Breast epithelium (tissue), 4 donors: ENCODE data around the gene CD44. TPM values are rescaled to one million over a fixed set of nuclear protein-coding genes. Genes with fewer than 3 reads are reported as not detected.
A peak's percentile ranks its signal among the peaks of the same experiment; 100 is the strongest.

ENCODE experiments used
- DNase-seq, 2 donors: peaks; one replicate each; pipeline ENCODE4 v3.0.0-alpha.2; 2019; ENCODE audit warnings: low spot score in 2 of 2
- H3K27ac ChIP-seq, 2 donors: fragments of 200-600 bp; sonication (generic) in 1 of 2; one replicate each; pipeline ENCODE4 v1.5.1; 2016 to 2019; ENCODE audit warnings: mild to moderate bottlenecking in 1 of 2
- H3K27me3 ChIP-seq, 2 donors: fragments of 200-600 bp; sonication (generic) in 1 of 2; one replicate each; pipeline versions ENCODE4 v1.5.1 to v1.6.0; 2017 to 2019; ENCODE audit warnings: control low read depth in 1 of 2, mild to moderate bottlenecking in 1 of 2
- H3K36me3 ChIP-seq: fragments of 200-600 bp; one replicate; pipeline ENCODE4 v1.5.1; 2019
- H3K4me1 ChIP-seq, 2 donors: fragments of 200-600 bp; sonication (generic); one replicate each; pipeline ENCODE4 v1.5.1; 2016 to 2019; ENCODE audit warnings: control low read depth in 1 of 2
- H3K4me3 ChIP-seq, 3 donors: fragments of 200-600 bp; sonication (generic); 1 replicate in 2 of 3; 2 replicates in 1 of 3; pipeline ENCODE4 v1.5.1; 2016 to 2019; ENCODE audit warnings: mild to moderate bottlenecking in 3 of 3, moderate library complexity in 2 of 3
- H3K9me3 ChIP-seq, 2 donors: fragments of 200-600 bp; sonication (generic) in 1 of 2; one replicate each; pipeline ENCODE4 v1.5.1; 2016 to 2019; ENCODE audit warnings: control low read depth in 1 of 2
- POLR2A ChIP-seq: fragments of 450-650 bp; IDR thresholded peaks from one replicate; pipeline ENCODE4 v1.6.1; 2016; ENCODE audit warnings: antibody characterized with exemption, mild to moderate bottlenecking, moderate library complexity
- POLR2AphosphoS5 ChIP-seq, 3 donors: sonication (generic); formaldehyde crosslinking; IDR thresholded peaks; one replicate each; pipeline ENCODE4 v1.6.1; 2017; ENCODE audit warnings: antibody characterized with exemption in 3 of 3
- intact Hi-C: fragments of 100-400 bp; cut with DNase I; formaldehyde crosslinking; loops from one replicate; pipeline ENCODE4 v1.15.1; 2023; ENCODE audit warnings: low total_unique reads
- total RNA-seq, 3 donors: library from RNA; depleted of rRNA; stranded (reverse); fragments of >200 nt; gene quantifications; one replicate each; pipeline ENCODE4 v1.1.0, GENCODE V29; 2016
- TF ChIP-seq, protein P1 (sequence below), 3 donors: fragments of 450-650 bp; IDR thresholded peaks; one replicate each; pipeline ENCODE4 v1.5.1; 2016 to 2017; ENCODE audit warnings: antibody characterized with exemption in 3 of 3, mild to moderate bottlenecking in 3 of 3, moderate library complexity in 3 of 3

Gene CD44
- total RNA-seq, 3 donors from 2014 or later, result 255 to 348 (median 269) TPM

DNA sequence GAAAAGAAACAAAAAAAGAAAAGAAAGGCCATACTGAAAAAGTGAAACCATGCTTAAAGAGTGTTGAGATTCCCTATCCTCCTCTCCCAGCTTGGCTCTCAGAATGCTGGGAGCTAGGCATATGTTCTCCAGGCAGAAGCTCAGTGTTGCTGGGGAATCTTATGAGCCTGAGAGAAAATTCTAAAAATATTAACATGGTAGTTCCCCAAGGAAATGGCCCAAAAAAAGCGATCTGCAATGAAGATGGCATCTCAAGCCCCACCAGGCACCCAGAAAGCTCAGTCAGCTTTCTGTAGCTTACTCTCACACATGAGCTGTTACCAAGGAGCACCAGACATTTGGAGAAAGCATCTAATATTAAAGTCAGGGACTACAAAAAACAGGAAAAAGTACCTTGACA lies 94.5 kb downstream of the CD44 start:
- H3K9me3 ChIP-seq, result no peaks in the 10 kb centered on the region
- intact Hi-C loops, result no loop called here
- no peak overlapping the region for H3K27ac ChIP-seq
- no peaks in the 10 kb centered on the region for H3K36me3 ChIP-seq
- DNase-seq, result no peak
- no peak overlapping the region for H3K4me3 ChIP-seq
- peaks cover 0 to 6% of the 10 kb centered on the region in 2 donors for H3K4me1 ChIP-seq
- no peaks in the 10 kb centered on the region for H3K27me3 ChIP-seq
- TF ChIP-seq POLR2A (no peak), POLR2AphosphoS5 (IDR thresholded peaks at IDR 0.05) (no peak)
- TF ChIP-seq, protein P1, sequence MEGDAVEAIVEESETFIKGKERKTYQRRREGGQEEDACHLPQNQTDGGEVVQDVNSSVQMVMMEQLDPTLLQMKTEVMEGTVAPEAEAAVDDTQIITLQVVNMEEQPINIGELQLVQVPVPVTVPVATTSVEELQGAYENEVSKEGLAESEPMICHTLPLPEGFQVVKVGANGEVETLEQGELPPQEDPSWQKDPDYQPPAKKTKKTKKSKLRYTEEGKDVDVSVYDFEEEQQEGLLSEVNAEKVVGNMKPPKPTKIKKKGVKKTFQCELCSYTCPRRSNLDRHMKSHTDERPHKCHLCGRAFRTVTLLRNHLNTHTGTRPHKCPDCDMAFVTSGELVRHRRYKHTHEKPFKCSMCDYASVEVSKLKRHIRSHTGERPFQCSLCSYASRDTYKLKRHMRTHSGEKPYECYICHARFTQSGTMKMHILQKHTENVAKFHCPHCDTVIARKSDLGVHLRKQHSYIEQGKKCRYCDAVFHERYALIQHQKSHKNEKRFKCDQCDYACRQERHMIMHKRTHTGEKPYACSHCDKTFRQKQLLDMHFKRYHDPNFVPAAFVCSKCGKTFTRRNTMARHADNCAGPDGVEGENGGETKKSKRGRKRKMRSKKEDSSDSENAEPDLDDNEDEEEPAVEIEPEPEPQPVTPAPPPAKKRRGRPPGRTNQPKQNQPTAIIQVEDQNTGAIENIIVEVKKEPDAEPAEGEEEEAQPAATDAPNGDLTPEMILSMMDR (IDR thresholded peaks at IDR 0.05), result no peak

DNA sequence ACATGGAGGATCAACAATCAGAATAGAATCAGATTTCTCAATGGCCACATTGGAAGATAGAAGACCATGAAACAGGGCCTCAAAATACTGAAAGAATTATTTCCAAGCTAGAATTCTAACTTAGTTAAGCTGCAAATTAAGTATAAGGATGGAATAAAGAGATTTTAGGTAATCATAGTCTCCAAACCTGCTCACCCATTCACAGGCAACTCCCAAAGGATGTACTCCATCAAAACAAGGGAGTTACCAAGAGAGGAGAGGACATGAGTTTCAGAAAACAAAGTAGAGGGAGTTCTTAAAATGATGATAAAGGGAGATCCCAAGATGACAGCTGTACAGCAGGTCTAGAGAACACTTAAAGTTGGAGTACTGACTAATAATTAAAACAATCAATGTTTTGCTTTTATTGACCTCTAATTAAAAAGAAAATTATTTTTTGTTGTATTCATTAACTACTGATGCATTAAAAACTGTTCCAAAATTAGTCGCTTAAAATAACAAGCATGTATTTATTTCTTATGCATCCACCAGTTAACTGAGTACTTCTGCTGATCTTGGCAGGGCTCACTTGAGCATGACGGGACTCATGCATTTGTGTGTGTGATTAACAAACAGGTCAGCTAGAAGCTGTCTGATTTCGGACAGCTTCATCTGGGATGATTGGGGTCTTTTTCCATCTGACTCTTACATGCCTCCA lies 95.6 kb downstream of the CD44 start:
- intact Hi-C loops, result loop anchor here (5.0 kb wide), 1 partner anchor 57 kb away; no protein-coding TSS in a partner anchor
- TF ChIP-seq, protein P1 (IDR thresholded peaks at IDR 0.05), result no peak
- TF ChIP-seq POLR2AphosphoS5 (IDR thresholded peaks at IDR 0.05), result no peak
- TF ChIP-seq POLR2A, result no peak
- H3K27ac ChIP-seq, result no peak overlapping the region

DNA sequence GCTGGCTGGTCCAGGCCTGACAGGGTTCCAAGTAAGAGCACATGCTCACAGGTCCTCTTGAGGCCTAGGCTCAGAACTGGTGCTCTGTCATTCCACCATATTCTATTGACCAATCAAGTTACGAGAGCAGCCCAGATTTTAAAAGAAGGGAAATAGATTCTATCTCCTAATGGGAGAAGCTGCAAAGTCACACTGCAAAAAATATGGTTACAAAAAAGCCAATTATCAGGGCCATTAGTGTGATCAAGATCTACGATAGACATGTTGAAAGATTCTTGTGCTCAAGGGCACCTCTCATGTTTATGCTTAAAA lies 96.1 kb downstream of the CD44 start:
- DNase-seq, result no peak
- H3K36me3 ChIP-seq, result no peaks in the 10 kb centered on the region
- no peaks in the 10 kb centered on the region for H3K9me3 ChIP-seq
- TF ChIP-seq, protein P1 (IDR thresholded peaks at IDR 0.05), result no peak
- TF ChIP-seq POLR2AphosphoS5 (IDR thresholded peaks at IDR 0.05), result no peak
- no peak for TF ChIP-seq POLR2A
- no peak overlapping the region for H3K4me3 ChIP-seq
- peaks cover 0 to 6% of the 10 kb centered on the region in 2 donors for H3K4me1 ChIP-seq
- H3K27ac ChIP-seq, result peak overlapping the region in 1 of 2 donors; percentile 76
- intact Hi-C loops, result loop anchor here (5.0 kb wide), 1 partner anchor 58 kb away; no protein-coding TSS in a partner anchor
- H3K27me3 ChIP-seq, result no peaks in the 10 kb centered on the region

More for the DNA sequence above, 95.6 kb downstream of the CD44 start:
- H3K36me3 ChIP-seq, result no peaks in the 10 kb centered on the region
- H3K27me3 ChIP-seq, result no peaks in the 10 kb centered on the region
- H3K4me1 ChIP-seq, result peaks cover 0 to 6% of the 10 kb centered on the region in 2 donors
- DNase-seq, result no peak
- no peaks in the 10 kb centered on the region for H3K9me3 ChIP-seq
- H3K4me3 ChIP-seq, result no peak overlapping the region

DNA sequence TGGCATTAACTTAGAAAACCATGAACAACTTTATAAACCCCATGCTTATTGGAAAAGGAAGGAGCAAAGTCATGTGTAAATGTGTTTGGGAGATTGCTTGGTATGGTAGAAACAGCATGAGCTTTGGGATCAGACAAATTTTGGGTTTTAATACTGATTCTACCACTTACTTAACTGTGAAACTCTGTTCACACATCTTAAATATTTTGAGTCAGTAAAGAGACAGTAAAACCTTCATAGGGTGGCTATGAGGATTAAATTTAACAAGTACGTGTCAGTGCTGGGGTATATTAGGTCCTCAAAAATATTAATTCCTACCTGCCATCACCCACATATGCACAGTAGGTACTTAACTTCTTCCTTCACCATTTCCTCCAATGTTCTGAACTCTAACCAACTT lies 96.5 kb downstream of the CD44 start:
- H3K27me3 ChIP-seq, result no peaks in the 10 kb centered on the region
- intact Hi-C loops, result loop anchor here (5.0 kb wide), 1 partner anchor 58 kb away; no protein-coding TSS in a partner anchor
- H3K4me3 ChIP-seq, result no peak overlapping the region
- H3K27ac ChIP-seq, result peak overlapping the region; percentile 70 to 76
- no peaks in the 10 kb centered on the region for H3K9me3 ChIP-seq
- no peaks in the 10 kb centered on the region for H3K36me3 ChIP-seq
- DNase-seq, result no peak
- TF ChIP-seq POLR2AphosphoS5 (IDR thresholded peaks at IDR 0.05) (no peak), POLR2A (no peak)
- TF ChIP-seq, protein P1 (IDR thresholded peaks at IDR 0.05), result no peak
- peaks cover 0 to 6% of the 10 kb centered on the region in 2 donors for H3K4me1 ChIP-seq

DNA sequence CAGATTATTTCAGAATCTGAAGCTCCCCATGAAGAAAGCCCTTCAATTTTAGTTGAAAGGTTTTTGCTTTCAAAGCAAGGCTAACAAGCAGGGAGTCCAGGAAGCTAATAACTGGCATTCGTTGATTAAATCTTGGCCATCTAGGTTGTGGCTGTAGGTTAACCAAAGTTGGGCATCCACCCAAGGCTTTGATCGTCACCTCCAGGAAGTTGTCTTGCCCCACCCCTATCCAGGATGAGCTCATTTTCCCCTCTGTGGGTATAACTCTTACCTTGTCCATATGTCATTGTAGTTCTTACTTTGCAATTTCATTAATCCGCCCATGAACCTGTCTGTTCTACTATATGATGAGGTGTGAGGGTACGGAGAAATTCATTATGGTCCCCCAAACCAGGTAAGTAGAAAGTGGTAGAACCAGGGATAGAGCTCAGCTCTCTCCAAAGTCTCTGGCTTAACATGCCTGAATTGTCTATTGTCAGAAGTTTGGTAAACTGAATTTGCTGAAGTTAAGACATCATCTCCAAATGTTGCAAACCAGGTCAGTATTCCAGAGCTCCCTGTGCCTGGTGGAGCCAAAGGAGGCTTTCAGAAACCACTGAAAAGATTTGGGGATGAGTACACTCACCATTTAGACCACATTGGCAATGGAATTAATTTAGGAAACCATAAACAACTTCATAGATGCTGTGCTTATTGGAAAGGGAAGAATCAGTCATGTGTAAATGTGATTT lies 97.1 kb downstream of the CD44 start:
- H3K4me1 ChIP-seq, result peaks cover 0 to 6% of the 10 kb centered on the region in 2 donors
- peak overlapping the region; percentile 70 to 76 for H3K27ac ChIP-seq
- no peaks in the 10 kb centered on the region for H3K27me3 ChIP-seq
- peak; percentile 70 to 80 for DNase-seq
- intact Hi-C loops, result loop anchor here (5.0 kb wide), 1 partner anchor 59 kb away; no protein-coding TSS in a partner anchor
- H3K36me3 ChIP-seq, result no peaks in the 10 kb centered on the region
- no peak overlapping the region for H3K4me3 ChIP-seq
- no peaks in the 10 kb centered on the region for H3K9me3 ChIP-seq
- TF ChIP-seq, protein P1 (IDR thresholded peaks at IDR 0.05), result no peak
- TF ChIP-seq POLR2AphosphoS5 (IDR thresholded peaks at IDR 0.05) (peak in 1 of 3 donors; percentile 38), POLR2A (no peak)
